NCI-H446 (cell line): ENCODE results near the gene WDR5.

Experiments
- DNase-seq, 2 experiments: peaks; one replicate each; lab custom pipeline; 2025; lab: John Stamatoyannopoulos, UW

WDR5 gene

GRCh38 chr9:134174073-134174449, 38.2 kb downstream of the WDR5 start:
- DNase-seq = no peak

GRCh38 chr9:134174526-134175290, 38.8 kb downstream of the WDR5 start:
- DNase-seq = no peak

DNA sequence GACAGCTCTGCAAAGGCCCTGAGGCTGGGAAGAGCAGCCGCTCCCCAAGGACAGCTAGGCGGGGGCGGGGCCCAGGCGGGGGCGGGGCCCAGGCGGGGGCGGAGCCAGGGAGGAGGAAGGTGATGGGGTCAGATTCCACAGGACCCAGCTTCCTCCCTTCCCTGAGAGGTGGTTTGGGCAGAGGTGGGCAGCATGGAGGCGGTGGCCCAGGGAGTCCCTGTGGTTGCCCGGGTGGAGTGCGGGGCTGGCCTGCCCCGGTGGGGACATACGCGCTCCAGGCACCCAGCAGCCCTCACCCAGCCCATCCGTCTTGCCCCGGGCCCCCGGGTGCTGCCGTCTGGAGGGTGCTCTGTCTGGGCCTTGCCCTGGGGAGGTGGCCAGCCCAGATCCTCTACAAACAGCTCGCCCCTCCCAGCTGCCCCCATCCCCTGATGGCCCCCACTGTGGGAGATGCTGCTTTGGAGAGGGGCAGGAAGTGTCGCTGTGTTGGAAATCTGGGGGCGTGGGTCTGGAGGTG, 39.5 kb downstream of the WDR5 start:
- DNase-seq = no peak

GRCh38 chr9:134175808-134176598, 40.1 kb downstream of the WDR5 start:
- DNase-seq = no peak

GRCh38 chr9:134176599-134176968, 40.7 kb downstream of the WDR5 start:
- DNase-seq = no peak

GRCh38 chr9:134177186-134177585, 41.3 kb downstream of the WDR5 start:
- DNase-seq = no peak

DNA sequence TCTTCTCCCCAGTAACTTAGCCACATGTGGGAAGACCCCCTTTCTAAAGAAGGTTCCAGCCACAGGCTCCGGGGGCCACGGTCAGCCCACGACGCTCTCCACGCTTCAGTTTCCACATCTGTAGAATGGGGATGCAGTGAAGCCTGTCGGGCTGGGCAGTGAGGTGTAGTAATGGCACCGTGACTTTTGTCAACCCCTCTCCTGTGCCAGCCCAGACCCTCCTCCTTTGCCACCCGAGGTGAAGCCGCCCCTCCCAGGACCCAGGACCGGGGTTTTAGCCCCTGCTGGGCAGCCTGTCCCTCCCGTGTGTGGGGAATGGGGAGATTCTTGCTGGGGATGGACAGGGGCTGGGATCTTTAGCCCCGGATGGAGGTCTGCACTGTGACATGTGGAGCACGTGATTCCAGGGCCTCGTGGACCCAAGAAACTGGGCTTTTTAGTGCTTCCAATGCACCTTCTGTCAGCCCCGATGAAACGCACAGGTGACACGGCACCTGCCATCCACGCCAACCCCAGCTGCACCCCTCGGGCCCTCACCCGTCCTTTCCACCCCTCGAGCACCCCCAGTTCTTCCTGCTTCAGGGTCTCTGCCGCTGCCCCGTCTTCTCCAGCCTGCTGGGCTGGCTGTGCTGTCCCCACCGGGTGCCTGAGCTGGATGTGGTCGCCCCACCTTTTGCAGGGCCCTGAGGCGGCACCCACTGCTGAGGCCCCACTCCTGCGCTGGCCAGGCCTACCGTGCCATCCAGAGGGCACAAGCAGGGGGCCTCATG, 41.9 kb downstream of the WDR5 start:
- DNase-seq = no peak

GRCh38 chr9:134178394-134178767, 42.5 kb downstream of the WDR5 start:
- no peak for DNase-seq

DNA sequence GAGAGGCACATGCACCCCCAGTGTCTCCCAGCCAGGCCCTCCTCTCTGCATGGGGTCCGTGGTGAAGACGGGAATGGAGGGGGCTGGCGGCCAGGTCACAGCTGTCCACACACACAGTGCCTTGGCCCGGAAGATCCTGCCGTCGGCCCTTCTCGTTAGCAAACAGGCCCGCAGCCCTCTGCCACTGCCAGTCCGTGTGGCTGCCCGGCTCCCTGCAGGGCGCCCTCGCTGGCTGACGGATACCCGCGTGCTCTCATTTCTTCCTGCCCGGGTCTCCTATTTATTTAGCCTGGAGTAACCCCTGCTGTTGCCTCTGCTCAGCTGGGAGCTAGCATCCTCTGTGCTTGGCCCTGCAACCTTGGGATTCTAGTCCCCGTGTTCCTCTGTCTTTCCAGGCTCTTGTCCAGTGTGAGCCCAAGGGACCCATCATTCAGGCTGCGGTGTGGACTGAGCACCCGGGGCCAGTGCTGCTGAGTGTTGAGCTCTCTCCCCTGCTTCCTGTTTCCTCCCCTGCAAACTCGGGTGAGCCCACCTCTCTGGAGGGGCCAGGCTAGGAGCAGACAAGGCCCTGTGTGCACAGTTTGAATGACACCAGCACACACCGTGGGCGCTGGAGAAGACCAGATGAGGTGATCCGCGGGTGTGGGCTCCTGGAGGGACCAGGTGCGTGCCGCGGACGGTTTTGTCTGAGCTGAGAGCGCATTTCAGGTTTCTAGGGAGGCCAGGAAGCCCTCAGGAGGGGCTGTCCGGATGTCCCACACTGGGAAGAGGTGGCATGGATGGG, 43.1 kb downstream of the WDR5 start:
- DNase-seq = no peak

GRCh38 chr9:134179595-134179917, 43.7 kb downstream of the WDR5 start:
- no peak for DNase-seq

GRCh38 chr9:134179918-134180785, 44.3 kb downstream of the WDR5 start:
- DNase-seq = no peak

GRCh38 chr9:134180786-134181647, 45.1 kb downstream of the WDR5 start:
- DNase-seq = no peak

- DNase-seq = no peak
Measured at GRCh38 chr9:134181648-134182034, 45.8 kb downstream of the WDR5 start.

DNA sequence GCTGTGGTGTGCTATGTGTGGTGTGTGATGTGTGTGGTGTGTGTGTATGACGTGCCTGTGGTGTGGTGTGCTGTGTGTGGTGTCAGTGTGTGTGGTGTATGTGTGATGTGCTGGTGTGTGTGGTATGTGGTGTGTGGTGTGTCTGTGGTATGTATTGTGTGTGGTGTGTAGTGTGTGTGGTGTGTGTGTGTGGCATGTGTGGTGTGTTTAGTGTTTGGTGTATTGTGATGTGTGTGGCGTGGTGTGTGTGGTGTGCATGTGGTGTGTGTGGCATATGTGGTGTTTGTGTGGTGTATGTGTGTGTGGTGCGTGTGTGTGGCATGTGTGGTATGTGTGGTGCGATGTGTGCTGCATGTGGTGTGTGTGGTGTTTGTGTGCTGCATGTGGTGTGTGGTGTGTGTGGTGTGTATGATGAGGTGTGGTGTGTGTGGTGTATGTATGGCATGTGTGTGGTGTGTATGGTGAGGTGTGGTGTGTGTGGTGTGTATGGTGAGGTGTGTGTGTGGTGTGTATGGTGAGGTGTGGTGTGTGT, 46.7 kb downstream of the WDR5 start:
- no peak for DNase-seq

GRCh38 chr9:134185536-134186011, 49.7 kb downstream of the WDR5 start:
- no peak for DNase-seq

DNA sequence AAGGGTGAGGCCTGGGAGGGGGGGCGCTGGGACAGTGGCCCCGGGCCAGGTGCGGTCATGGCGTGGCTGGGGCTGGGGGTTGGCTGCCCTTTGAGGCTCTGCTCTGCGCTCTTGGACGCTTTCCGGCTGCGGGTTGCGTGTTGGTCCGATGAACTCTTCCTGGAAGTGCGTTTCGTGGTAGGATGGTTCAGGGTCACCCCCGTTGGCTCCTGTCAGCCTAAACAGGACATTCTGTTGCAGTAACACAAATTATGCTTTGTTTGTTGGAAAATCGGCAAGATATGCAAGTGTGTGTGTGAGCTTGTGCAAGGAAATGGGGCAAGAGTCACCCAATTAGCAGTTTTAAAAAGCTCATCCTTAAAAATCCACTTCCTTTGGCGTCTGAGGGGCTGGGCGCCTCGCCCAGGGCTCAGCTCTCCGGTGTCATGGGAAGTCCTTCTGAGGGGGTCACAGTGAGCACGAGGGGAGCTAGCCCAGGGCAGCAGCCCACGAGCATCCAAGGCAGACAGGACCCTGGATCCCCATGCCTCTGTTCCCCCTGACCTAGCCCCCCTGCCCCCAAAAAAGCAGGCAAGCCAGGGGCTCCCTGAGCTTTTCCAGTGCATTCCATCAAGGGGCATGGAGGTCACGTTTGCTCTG, 50.7 kb downstream of the WDR5 start:
- DNase-seq = no peak

GRCh38 chr9:134187110-134187531, 51.2 kb downstream of the WDR5 start:
- no peak for DNase-seq

- no peak for DNase-seq
Measured at GRCh38 chr9:134187891-134188385, 52.1 kb downstream of the WDR5 start.
